CD4-positive, CD25-positive, alpha-beta regulatory T cell (primary cell): ENCODE measurements around the gene SOCS7. TPM values are rescaled to one million over a fixed set of nuclear protein-coding genes. Genes with fewer than 3 reads are reported as not detected.
"Not testable (repeated sequence)": the region's sequence is repeated elsewhere in the genome, so short reads cannot be mapped to it uniquely, and the experiment has no call there.

Experiments used
- ATAC-seq, 2 donors: fragments of 150-1000 bp; cut with Tn5 transposase; one replicate each; pipeline ENCODE4 v1.10.0; 2021; ENCODE audit warnings: low read depth in 2 of 2, moderate number of reproducible peaks in 2 of 2, moderate library complexity in 1 of 2
- DNase-seq, 3 donors: peaks; one replicate each; pipeline versions ENCODE4 v3.0.0 to v3.0.0-alpha.2; 2012 to 2022; ENCODE audit warnings: mixed read lengths in 1 of 3
- H3K27ac ChIP-seq: one replicate; pipeline ENCODE4 v1.7.0; 2013; ENCODE audit warnings: mild to moderate bottlenecking, low read length; ENCODE audit not compliant: insufficient read depth, poor library complexity, severe bottlenecking
- H3K27me3 ChIP-seq: one replicate; pipeline ENCODE4 v1.7.0; 2013; ENCODE audit warnings: low read length; ENCODE audit not compliant: control insufficient read depth, insufficient read depth
- H3K36me3 ChIP-seq: one replicate; pipeline ENCODE4 v1.7.0; 2013; ENCODE audit warnings: mild to moderate bottlenecking, low read length, moderate library complexity; ENCODE audit not compliant: control insufficient read depth, insufficient read depth
- H3K4me1 ChIP-seq: 2 replicates; pipeline ENCODE4 v1.7.0; 2013; ENCODE audit warnings: mild to moderate bottlenecking, low read length; ENCODE audit not compliant: insufficient read depth, control insufficient read depth, poor library complexity, severe bottlenecking
- H3K4me3 ChIP-seq: one replicate; pipeline ENCODE4 v1.7.0; 2013; ENCODE audit warnings: low read depth, mild to moderate bottlenecking, low read length, moderate library complexity
- H3K9me3 ChIP-seq, 2 experiments: 1 replicate in 1 of 2; 2 replicates in 1 of 2; pipeline ENCODE4 v1.7.0; 2013; ENCODE audit warnings: low read length in 2 of 2, mild to moderate bottlenecking in 1 of 2, moderate library complexity in 1 of 2; ENCODE audit not compliant: control insufficient read depth in 2 of 2
- H3K27ac Mint-ChIP-seq, 3 donors: one replicate each; pipeline ENCODE4 v1.8.0; 2020 to 2022; ENCODE audit warnings: mild to moderate bottlenecking in 3 of 3, mixed read lengths in 3 of 3, moderate library complexity in 2 of 3
- H3K27me3 Mint-ChIP-seq: one replicate; pipeline ENCODE4 v1.8.0; 2022; ENCODE audit warnings: mild to moderate bottlenecking, mixed read lengths
- H3K36me3 Mint-ChIP-seq: one replicate; pipeline ENCODE4 v1.8.0; 2020; ENCODE audit warnings: mixed read lengths
- H3K4me1 Mint-ChIP-seq, 4 donors: one replicate each; pipeline ENCODE4 v1.8.0; 2020 to 2022; ENCODE audit warnings: mixed read lengths in 4 of 4, mild to moderate bottlenecking in 1 of 4
- H3K4me3 Mint-ChIP-seq, 4 donors: one replicate each; pipeline ENCODE4 v1.8.0; 2020 to 2022; ENCODE audit warnings: mild to moderate bottlenecking in 4 of 4, mixed read lengths in 4 of 4, moderate library complexity in 3 of 4
- H3K9me3 Mint-ChIP-seq, 7 donors: one replicate each; pipeline ENCODE4 v1.8.0; 2020 to 2022; ENCODE audit warnings: mixed read lengths in 7 of 7, mild to moderate bottlenecking in 3 of 7, moderate library complexity in 2 of 7
- polyA plus RNA-seq, 4 donors: library from polyadenylated mRNA; unstranded; fragments of 300-500 nt; fragmentation: Illumina TruSeq; gene quantifications; one replicate each; pipeline ENCODE4 v1.2.3, GENCODE V29; 2021
- total RNA-seq: library from RNA; stranded (reverse); gene quantifications from one replicate; pipeline ENCODE4 v1.2.3, GENCODE V29; 2022

Gene SOCS7
- total and polyA plus RNA-seq, 5 donors from 2014 or later = 0.32 to 14.4 (median 0.41) TPM

DNA sequence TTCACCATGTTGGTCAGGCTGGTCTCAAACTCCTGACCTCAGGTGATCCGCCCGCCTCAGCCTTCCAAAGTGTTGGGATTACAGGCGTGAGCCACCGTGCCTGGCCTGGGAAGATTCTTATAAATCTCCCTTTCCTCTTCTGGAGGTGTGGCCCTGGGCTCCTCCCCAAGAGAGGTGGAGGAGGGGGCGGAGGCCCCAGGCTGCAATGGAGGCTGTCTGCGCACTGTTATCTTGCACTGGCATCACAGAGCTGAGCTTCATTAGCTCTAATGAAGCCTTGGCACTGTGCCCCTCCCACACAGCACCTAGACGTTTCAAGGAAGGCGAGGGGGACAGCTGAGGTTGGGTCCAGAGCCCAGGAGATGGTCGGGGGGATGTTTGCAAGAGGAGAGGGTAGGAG, 84.2 kb downstream of the SOCS7 start:
- no peak overlapping the region for H3K4me3 Mint-ChIP-seq
- no peak overlapping the region for H3K27ac ChIP-seq
- H3K4me3 ChIP-seq = no peak overlapping the region
- H3K9me3 ChIP-seq = no peaks in the 10 kb centered on the region
- H3K27me3 Mint-ChIP-seq = peaks cover 5% of the 10 kb centered on the region
- ATAC-seq (no peak), DNase-seq (no peak)
- no peaks in the 10 kb centered on the region for H3K27me3 ChIP-seq
- no peaks in the 10 kb centered on the region for H3K4me1 ChIP-seq
- H3K36me3 ChIP-seq = no peaks in the 10 kb centered on the region
- H3K4me1 Mint-ChIP-seq = no peaks in the 10 kb centered on the region
- no peaks in the 10 kb centered on the region for H3K36me3 Mint-ChIP-seq
- no peaks in the 10 kb centered on the region for H3K9me3 Mint-ChIP-seq
- no peak overlapping the region for H3K27ac Mint-ChIP-seq

DNA sequence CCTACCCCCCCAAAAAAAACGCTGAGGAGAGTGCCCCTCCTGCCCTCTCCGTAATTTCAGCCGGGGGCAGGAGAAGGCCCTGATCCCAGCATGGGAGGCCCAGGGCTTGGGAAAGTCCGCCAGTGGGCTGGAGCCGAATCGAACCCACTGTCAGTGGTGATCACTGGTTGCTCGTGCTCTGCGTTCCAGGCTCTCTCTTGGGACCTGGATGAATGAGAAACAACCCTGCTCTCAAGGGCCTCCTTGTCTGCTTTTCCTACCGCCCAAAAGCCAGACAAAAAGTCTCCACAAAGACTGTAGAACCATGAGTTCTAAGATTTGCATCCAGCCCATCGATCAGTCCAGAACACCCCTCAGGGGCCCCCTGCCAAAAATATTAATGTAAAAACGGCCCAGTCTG, 84.7 kb downstream of the SOCS7 start:
- no peak overlapping the region for H3K27ac ChIP-seq
- no peak for DNase-seq
- no peak overlapping the region for H3K4me3 ChIP-seq
- Mint-ChIP-seq H3K4me3 (no peak overlapping the region), H3K27ac (no peak overlapping the region), H3K9me3 (no peaks in the 10 kb centered on the region), H3K36me3 (no peaks in the 10 kb centered on the region), H3K27me3 (no peaks in the 10 kb centered on the region), H3K4me1 (no peaks in the 10 kb centered on the region)
- no peaks in the 10 kb centered on the region for H3K9me3 ChIP-seq
- ATAC-seq = no peak
- H3K36me3 ChIP-seq = no peaks in the 10 kb centered on the region
- H3K27me3 ChIP-seq = no peaks in the 10 kb centered on the region
- H3K4me1 ChIP-seq = no peaks in the 10 kb centered on the region

DNA sequence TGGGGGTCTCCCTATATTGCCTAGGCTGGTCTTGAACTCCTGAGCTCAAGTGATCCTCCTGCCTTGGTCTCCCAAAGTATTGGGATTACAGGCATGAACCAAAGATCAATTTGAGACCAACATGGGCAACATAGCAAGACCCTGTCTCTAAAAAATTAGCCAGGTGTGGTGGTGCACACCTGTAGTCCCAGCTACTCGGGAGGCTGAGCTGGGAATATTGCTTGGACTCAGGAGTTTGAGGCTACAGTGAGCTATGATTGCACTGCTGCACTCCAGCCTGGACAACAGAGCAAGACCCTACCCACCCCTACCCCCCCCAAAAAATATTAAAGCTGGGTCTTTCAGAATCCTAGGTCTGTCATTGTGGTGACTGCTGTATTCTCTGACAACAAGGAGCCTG, 85.7 kb downstream of the SOCS7 start:
- H3K27ac Mint-ChIP-seq, H3K36me3 ChIP-seq, H3K9me3 Mint-ChIP-seq, H3K4me3 ChIP-seq, ATAC-seq, H3K4me1 ChIP-seq, H3K36me3 Mint-ChIP-seq, H3K27me3 Mint-ChIP-seq, H3K27ac ChIP-seq, H3K27me3 ChIP-seq, DNase-seq, H3K4me1 Mint-ChIP-seq, H3K9me3 ChIP-seq, H3K4me3 Mint-ChIP-seq: not testable (repeated sequence)

DNA sequence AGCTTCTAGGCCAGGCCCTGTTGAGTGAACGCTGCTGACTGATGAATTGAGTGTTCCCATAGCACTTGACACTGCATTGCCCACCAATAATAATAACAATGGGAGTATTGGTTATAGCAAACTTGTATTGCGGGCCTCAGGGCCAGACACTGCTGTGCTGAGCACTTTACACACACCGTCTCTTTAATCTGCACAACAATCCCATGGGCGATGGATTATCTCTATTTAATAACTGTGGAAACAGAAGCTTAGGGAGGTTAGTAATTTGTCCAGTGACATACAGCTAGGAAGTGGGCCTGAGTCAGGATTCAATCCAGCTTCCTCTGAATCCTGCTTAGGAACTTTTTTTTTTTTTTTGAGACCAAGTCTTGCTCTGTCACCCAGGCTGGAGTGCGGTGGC, 87.8 kb downstream of the SOCS7 start:
- Mint-ChIP-seq H3K9me3 (no peaks in the 10 kb centered on the region), H3K27me3 (no peaks in the 10 kb centered on the region), H3K4me1 (peaks cover 0 to 19% (median under 1%) of the 10 kb centered on the region in 4 donors), H3K27ac (no peak overlapping the region), H3K4me3 (no peak overlapping the region), H3K36me3 (no peaks in the 10 kb centered on the region)
- Histone ChIP-seq H3K4me3 (no peak overlapping the region), H3K27me3 (no peaks in the 10 kb centered on the region), H3K9me3 (no peaks in the 10 kb centered on the region), H3K36me3 (no peaks in the 10 kb centered on the region), H3K27ac (no peak overlapping the region), H3K4me1 (peaks cover 13% of the 10 kb centered on the region)
- ATAC-seq (no peak), DNase-seq (no peak)

DNA sequence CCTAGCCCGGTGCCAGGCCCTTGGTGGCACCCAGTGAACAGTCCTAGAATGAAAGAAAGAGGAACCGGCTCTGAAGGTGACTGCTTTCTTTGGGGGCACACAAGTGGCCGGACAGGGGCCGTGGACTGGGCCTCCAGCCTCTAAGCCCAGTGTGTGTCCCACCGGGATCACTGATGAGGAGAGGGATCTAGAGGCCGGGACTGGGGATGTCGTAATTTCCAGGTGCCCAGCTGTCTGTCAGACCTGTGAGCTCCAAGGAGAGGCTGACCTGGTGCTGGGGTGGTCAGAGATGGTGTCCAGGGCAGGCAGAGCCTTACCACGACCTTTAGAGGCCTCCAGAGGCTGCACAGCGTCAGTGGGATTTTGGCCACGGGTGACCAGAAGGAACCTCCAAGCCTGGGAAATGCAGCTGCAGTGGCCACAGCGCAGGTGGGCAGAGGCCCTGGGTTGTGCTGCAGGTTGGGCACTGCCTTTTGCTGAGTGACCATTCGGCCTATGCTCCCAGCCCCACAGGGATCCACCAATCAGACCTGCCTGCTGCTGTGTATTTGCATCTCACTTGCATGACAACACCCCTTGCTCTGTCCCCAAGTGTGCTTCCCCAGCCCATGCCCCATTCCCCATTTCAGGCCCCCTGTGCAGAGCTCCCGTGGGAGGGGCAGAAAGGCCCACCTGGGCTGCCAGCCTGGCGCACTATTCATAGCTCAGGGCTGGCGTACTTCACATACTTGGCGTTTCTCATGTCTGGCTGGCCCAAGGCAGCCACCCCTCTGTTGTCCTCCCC, 89.2 kb downstream of the SOCS7 start:
- no peak for ATAC-seq
- peaks cover 0 to 19% (median under 1%) of the 10 kb centered on the region in 4 donors for H3K4me1 Mint-ChIP-seq
- H3K27me3 Mint-ChIP-seq = no peaks in the 10 kb centered on the region
- DNase-seq = no peak
- no peak overlapping the region for H3K27ac Mint-ChIP-seq
- H3K4me3 Mint-ChIP-seq = no peak overlapping the region
- Histone ChIP-seq H3K27me3 (no peaks in the 10 kb centered on the region), H3K4me3 (no peak overlapping the region), H3K4me1 (peaks cover 13% of the 10 kb centered on the region), H3K9me3 (no peaks in the 10 kb centered on the region), H3K27ac (no peak overlapping the region), H3K36me3 (no peaks in the 10 kb centered on the region)
- no peaks in the 10 kb centered on the region for H3K36me3 Mint-ChIP-seq
- H3K9me3 Mint-ChIP-seq = no peaks in the 10 kb centered on the region

DNA sequence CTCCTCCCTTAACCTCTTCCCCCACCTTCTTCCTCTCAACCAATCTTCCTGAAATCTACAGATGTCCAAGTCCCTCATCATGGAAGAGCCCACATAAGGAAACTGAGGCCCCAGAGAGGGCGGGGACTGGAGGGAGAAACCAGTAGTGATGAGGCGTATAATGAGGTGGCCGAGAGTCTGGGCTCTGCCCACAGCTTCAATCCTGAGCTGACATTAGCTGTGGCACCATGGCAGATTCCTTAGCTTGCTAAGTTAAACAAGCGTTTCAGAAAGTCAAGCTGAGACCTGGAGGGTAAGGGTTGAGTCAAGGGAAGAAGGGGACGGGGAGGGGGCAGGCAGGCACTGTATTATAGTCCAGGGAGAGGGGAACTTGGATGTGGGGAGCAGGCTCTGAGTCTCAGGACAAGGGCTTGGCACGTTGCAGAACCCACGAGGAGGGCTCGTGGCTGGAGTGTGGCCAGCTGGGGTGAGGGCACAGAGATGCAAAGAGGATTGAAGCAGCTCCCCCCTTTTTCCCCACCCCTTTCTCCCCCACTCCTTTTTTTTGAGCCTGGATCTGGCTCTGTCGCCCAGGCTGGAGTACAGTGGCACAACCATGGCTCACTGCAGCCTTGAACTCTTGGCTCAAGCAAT, 89.9 kb downstream of the SOCS7 start:
- no peaks in the 10 kb centered on the region for H3K36me3 ChIP-seq
- Mint-ChIP-seq H3K27me3 (no peaks in the 10 kb centered on the region), H3K36me3 (no peaks in the 10 kb centered on the region), H3K9me3 (no peaks in the 10 kb centered on the region), H3K4me3 (no peak overlapping the region), H3K27ac (no peak overlapping the region), H3K4me1 (peaks cover 0 to 19% (median under 1%) of the 10 kb centered on the region in 4 donors)
- ATAC-seq = no peak
- DNase-seq = no peak
- H3K4me1 ChIP-seq = peaks cover 13% of the 10 kb centered on the region
- H3K27ac ChIP-seq = no peak overlapping the region
- H3K27me3 ChIP-seq = no peaks in the 10 kb centered on the region
- no peak overlapping the region for H3K4me3 ChIP-seq
- H3K9me3 ChIP-seq = no peaks in the 10 kb centered on the region

DNA sequence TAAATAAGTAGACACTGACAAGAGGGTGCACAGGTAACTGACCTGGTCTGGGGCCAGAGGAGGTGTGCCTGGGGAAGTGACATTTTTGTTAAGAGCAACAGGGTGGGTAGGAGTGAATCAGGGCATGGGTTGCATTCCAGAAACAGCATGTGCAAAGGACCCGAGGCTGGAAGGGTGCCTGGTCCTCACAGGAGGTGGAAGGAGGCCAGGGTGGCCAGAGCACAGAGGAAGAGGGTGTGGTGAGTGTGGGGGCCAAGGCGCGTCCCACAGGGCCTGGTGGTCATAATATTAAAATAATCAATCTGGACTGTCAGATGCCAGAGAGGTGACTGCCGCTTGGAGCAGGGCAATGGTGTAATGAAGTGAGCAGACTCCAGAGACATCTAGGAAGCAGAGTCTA, 90.9 kb downstream of the SOCS7 start:
- no peak overlapping the region for H3K4me3 Mint-ChIP-seq

More for the DNA sequence above, 90.9 kb downstream of the SOCS7 start:
- no peaks in the 10 kb centered on the region for H3K9me3 ChIP-seq
- Mint-ChIP-seq H3K36me3 (no peaks in the 10 kb centered on the region), H3K4me1 (peaks cover 0 to 19% (median under 1%) of the 10 kb centered on the region in 4 donors), H3K27me3 (no peaks in the 10 kb centered on the region), H3K9me3 (no peaks in the 10 kb centered on the region), H3K27ac (peak overlapping the region in 1 of 3 donors; percentile 25)
- no peak overlapping the region for H3K27ac ChIP-seq
- ATAC-seq (no peak), DNase-seq (no peak)
- H3K4me3 ChIP-seq = no peak overlapping the region
- H3K36me3 ChIP-seq = no peaks in the 10 kb centered on the region
- no peaks in the 10 kb centered on the region for H3K27me3 ChIP-seq
- peaks cover 13% of the 10 kb centered on the region for H3K4me1 ChIP-seq
